ENCODE data around the gene CHCHD6. TPM values are rescaled to one million over a fixed set of nuclear protein-coding genes. Genes with fewer than 3 reads are reported as not detected.
A peak's percentile ranks its signal among the peaks of the same experiment; 100 is the strongest.

The CHCHD6 gene
- total RNA-seq, 1 experiment from 2014 or later, result 36.3 TPM

DNA sequence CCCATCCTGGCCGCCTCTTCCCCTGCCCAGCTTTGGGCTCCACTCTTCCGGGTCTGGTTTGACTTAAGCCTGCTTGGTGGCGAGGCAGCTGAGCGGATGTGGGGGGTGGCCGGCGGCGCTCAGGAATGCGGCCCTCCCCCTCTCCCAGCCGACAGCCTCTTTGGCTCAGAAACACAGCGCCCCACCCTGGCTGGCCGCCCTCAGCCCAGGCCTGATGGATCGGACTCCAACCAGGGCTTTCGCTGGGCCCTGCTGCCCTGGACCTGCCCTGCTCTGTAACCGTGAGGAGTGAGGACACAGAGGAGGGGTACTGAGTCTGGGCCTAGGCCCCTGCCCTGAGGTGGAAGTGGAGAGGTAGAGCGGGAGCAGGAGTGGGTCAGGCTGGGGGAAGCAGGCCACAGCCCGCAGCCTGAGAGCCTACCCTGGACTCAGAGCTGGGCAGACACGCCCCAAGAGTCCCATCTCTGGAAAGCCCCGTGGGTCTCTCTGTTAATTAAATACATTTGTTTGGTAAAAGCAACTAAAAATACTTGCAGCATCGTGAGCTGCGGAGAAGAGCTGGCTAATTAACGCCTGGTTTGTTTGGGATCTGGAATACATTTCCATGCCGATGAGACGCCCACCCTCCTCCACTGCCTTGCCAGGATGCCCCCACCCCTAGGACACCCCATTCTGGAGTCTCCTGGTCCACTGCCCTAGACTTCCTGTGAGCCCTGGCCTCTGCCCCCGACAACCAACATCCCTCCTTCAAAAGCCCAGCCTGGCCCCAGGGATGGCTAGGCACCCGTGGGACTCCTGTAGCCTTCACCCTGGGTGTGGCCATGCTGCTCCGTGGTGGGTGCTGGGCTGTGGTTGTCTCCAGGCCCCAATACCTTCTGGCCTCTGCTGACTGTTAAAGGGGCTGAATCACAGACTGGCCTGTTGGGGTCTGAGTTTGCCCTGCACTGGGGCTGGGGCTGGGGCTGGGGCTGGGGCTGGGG is 298.4 kb downstream of the CHCHD6 start:
- ChIA-PET POLR2A (no interaction called here), RAD21 (ENCODE audit: low non-redundant PET in 1 of 2, low total read pairs in 2 of 2, uncharacterized antibody in 2 of 2, unreplicated experiment in 2 of 2) (no interaction called here), CTCF (no interaction called here)
- Histone ChIP-seq H3K36me3 (ENCODE audit: control insufficient read depth in 1 of 2, insufficient read depth in 2 of 2, low read length in 2 of 2) (no peaks in the 10 kb centered on the region), H3K9ac (ENCODE audit: low read length) (no peak overlapping the region), H3K9me2 (ENCODE audit: insufficient read depth) (no peaks in the 10 kb centered on the region), H3K4me1 (ENCODE audit: control insufficient read depth in 1 of 2, insufficient read depth in 2 of 2, low read length in 2 of 2) (no peaks in the 10 kb centered on the region), H3K4me3 (replicated peaks in 1 of 2; ENCODE audit: low read depth in 1 of 2, low read length in 2 of 2) (no peak overlapping the region), H4K20me1 (ENCODE audit: insufficient read depth) (no peaks in the 10 kb centered on the region), H2AFZ (ENCODE audit: low read depth, low read length, poor library complexity, severe bottlenecking) (no peak overlapping the region), H3K79me2 (ENCODE audit: insufficient read depth, low read length) (peaks cover 22% of the 10 kb centered on the region; the same call in 1 of the 2 replicates), H3K4me2 (ENCODE audit: low read length) (no peak overlapping the region), H3K27ac (ENCODE audit: low read depth, low read length) (no peak overlapping the region), H3K9me3 (ENCODE audit: control insufficient read depth in 1 of 2, insufficient read depth in 1 of 2, low read depth in 1 of 2, low read length in 2 of 2) (no peaks in the 10 kb centered on the region), H3K27me3 (ENCODE audit: insufficient read depth, low read length) (no peaks in the 10 kb centered on the region)
- ATAC-seq (peak; percentile 49; the same call in 1 of the 2 replicates), DNase-seq (ENCODE audit: low read depth, low spot score) (no peak)
- no TSS peak for BruUV-seq (replicated peaks)
- intact Hi-C loops (cut with micrococcal nuclease), result no loop called here
- TF ChIP-seq POLR2AphosphoS5 (IDR thresholded peaks at IDR 0.05; ENCODE audit: low read depth, low read length) (no peak), RAD21 (IDR thresholded peaks at IDR 0.05; ENCODE audit: low read depth) (no peak), CTCF (IDR thresholded peaks at IDR 0.05 in 2 of 3, conservative IDR thresholded peaks at IDR 0.05 in 1 of 3; ENCODE audit: borderline replicate concordance in 1 of 3, insufficient read depth in 1 of 3, low read depth in 2 of 3, low read length in 2 of 3) (peak in 1 of 3 experiments; percentile 19; a peak in 1 of 6 replicates)

DNA sequence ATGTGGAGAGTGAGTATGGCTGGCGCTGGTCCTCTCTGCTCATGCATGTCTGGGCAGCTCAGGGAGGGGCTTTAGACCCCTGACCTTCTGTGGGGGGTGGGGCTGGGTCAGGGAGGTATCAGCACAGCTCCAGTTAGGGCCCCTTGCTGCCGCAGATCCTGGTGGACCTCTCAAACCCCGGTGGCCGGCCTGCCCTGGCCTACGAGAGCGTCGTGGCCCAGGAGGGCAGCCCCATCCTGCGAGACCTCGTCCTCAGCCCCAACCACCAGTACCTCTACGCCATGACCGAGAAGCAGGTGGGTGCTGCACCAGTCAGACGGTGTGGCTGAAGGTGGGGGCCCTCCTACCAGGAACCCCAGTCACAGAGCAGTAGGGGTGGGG is 299.1 kb downstream of the CHCHD6 start:
- Histone ChIP-seq H3K4me2 (ENCODE audit: low read length) (no peak overlapping the region), H3K9ac (ENCODE audit: low read length) (no peak overlapping the region), H3K4me1 (ENCODE audit: control insufficient read depth in 1 of 2, insufficient read depth in 2 of 2, low read length in 2 of 2) (no peaks in the 10 kb centered on the region), H3K9me3 (ENCODE audit: control insufficient read depth in 1 of 2, insufficient read depth in 1 of 2, low read depth in 1 of 2, low read length in 2 of 2) (no peaks in the 10 kb centered on the region), H3K27ac (ENCODE audit: low read depth, low read length) (no peak overlapping the region), H3K4me3 (replicated peaks in 1 of 2; ENCODE audit: low read depth in 1 of 2, low read length in 2 of 2) (no peak overlapping the region), H3K79me2 (ENCODE audit: insufficient read depth, low read length) (peaks cover 15% of the 10 kb centered on the region; the same call in 1 of the 2 replicates), H3K9me2 (ENCODE audit: insufficient read depth) (no peaks in the 10 kb centered on the region), H3K27me3 (ENCODE audit: insufficient read depth, low read length) (no peaks in the 10 kb centered on the region), H3K36me3 (ENCODE audit: control insufficient read depth in 1 of 2, insufficient read depth in 2 of 2, low read length in 2 of 2) (no peaks in the 10 kb centered on the region), H4K20me1 (ENCODE audit: insufficient read depth) (no peaks in the 10 kb centered on the region), H2AFZ (ENCODE audit: low read depth, low read length, poor library complexity, severe bottlenecking) (no peak overlapping the region)
- BruUV-seq (replicated peaks), result no TSS peak
- CTCF ChIA-PET, result no interaction called here
- RAD21 ChIA-PET (ENCODE audit: low non-redundant PET in 1 of 2, low total read pairs in 2 of 2, uncharacterized antibody in 2 of 2, unreplicated experiment in 2 of 2), result no interaction called here
- POLR2A ChIA-PET, result no interaction called here
- intact Hi-C loops (cut with micrococcal nuclease), result no loop called here
- DNase-seq (ENCODE audit: low read depth, low spot score) (no peak), ATAC-seq (no peak)
- TF ChIP-seq CEBPB (IDR thresholded peaks at IDR 0.05; ENCODE audit: low read depth), result no peak
- TF ChIP-seq YY1 (IDR thresholded peaks at IDR 0.05; ENCODE audit: extremely low read depth, insufficient replicate concordance, low read depth, low read length), result no peak
- no peak for TF ChIP-seq CTCF (IDR thresholded peaks at IDR 0.05 in 2 of 3, conservative IDR thresholded peaks at IDR 0.05 in 1 of 3; ENCODE audit: borderline replicate concordance in 1 of 3, insufficient read depth in 1 of 3, low read depth in 2 of 3, low read length in 2 of 3)
- no peak for TF ChIP-seq FOSL1 (IDR thresholded peaks at IDR 0.05; ENCODE audit: low read depth)

Data from HCT116 (cell line).